Neural cell (in vitro differentiated cells): ENCODE results near the gene CTAGE1. TPM values are rescaled to one million over a fixed set of nuclear protein-coding genes. Genes with fewer than 3 reads are reported as not detected.

Experiments used
- H2AFZ ChIP-seq: fragments of 200-600, 300-800 bp; sonication (generic), shearing (Covaris generic); 2 replicates; pipeline ENCODE4 v1.6.0; 2014; ENCODE audit warnings: low read depth, mild to moderate bottlenecking, antibody characterized with exemption, low read length, moderate library complexity
- H3F3A ChIP-seq: fragments of 200-600 bp; shearing (Covaris generic); 2 replicates; pipeline ENCODE4 v1.6.1; 2016; ENCODE audit warnings: mild to moderate bottlenecking, moderate library complexity, mixed read lengths, antibody characterized with exemption, low read length; ENCODE audit not compliant: insufficient read depth, poor library complexity, severe bottlenecking
- H3K27ac ChIP-seq: fragments of 200-600, 300-800 bp; sonication (generic), shearing (Covaris generic); 2 replicates; pipeline ENCODE4 v1.5.1; 2014; ENCODE audit warnings: mild to moderate bottlenecking, low read length, moderate library complexity
- H3K27me3 ChIP-seq: fragments of 300-800, 200-600 bp; sonication (generic), shearing (Covaris generic); 2 replicates; pipeline ENCODE4 v1.6.0; 2014; ENCODE audit warnings: mild to moderate bottlenecking, low read depth, low read length, moderate library complexity; ENCODE audit not compliant: insufficient read depth
- H3K36me3 ChIP-seq: fragments of 300-800, 200-600 bp; sonication (generic), shearing (Covaris generic); 2 replicates; pipeline ENCODE4 v1.5.1; 2014; ENCODE audit warnings: mild to moderate bottlenecking, antibody characterized with exemption, low read length, moderate library complexity; ENCODE audit not compliant: insufficient read depth
- H3K4me2 ChIP-seq: fragments of 300-800, 200-600 bp; sonication (generic), shearing (Covaris generic); 2 replicates; pipeline ENCODE4 v1.6.0; 2014; ENCODE audit warnings: mild to moderate bottlenecking, low read length
- H3K4me3 ChIP-seq: fragments of 300-800, 200-600 bp; sonication (generic), shearing (Covaris generic); 2 replicates; pipeline ENCODE4 v1.5.1; 2014; ENCODE audit warnings: mild to moderate bottlenecking, low read length, moderate library complexity
- H3K79me2 ChIP-seq: fragments of 200-600 bp; shearing (Covaris generic); replicated peaks from 2 replicates; pipeline ENCODE4 v1.6.0; 2014; ENCODE audit warnings: mild to moderate bottlenecking, low read length, moderate library complexity; ENCODE audit not compliant: insufficient read depth
- H3K9ac ChIP-seq: fragments of 300-800, 200-600 bp; sonication (generic), shearing (Covaris generic); 2 replicates; pipeline ENCODE4 v1.6.1; 2016; ENCODE audit warnings: mild to moderate bottlenecking, low read length, mixed read lengths
- H3K9me2 ChIP-seq: fragments of 200-600 bp; shearing (Covaris generic); 2 replicates; pipeline ENCODE4 v1.6.1; 2016; ENCODE audit warnings: mild to moderate bottlenecking, low read length, mixed read lengths; ENCODE audit not compliant: insufficient read depth
- H3K9me3 ChIP-seq: fragments of 200-600, 300-800 bp; sonication (generic), shearing (Covaris generic); 2 replicates; pipeline ENCODE4 v1.6.1; 2016; ENCODE audit warnings: mild to moderate bottlenecking, mixed run types, low read length, moderate library complexity, mixed read lengths
- H4K20me1 ChIP-seq: fragments of 200-600 bp; shearing (Covaris generic); 2 replicates; pipeline ENCODE4 v1.6.1; 2016; ENCODE audit warnings: mild to moderate bottlenecking, mixed run types; ENCODE audit not compliant: insufficient read depth
- EP300 ChIP-seq: fragments of 450-650 bp; conservative IDR thresholded peaks from 2 replicates; pipeline ENCODE4 v1.6.1; 2014; ENCODE audit warnings: antibody characterized with exemption, mild to moderate bottlenecking, moderate library complexity; ENCODE audit not compliant: poor library complexity, severe bottlenecking
- EZH2 ChIP-seq: fragments of 200-600, 300-800 bp; shearing (Covaris generic), sonication (generic); IDR thresholded peaks from 2 replicates; pipeline ENCODE4 v1.6.1; 2014; ENCODE audit warnings: antibody characterized with exemption, low read length, borderline replicate concordance, mild to moderate bottlenecking; ENCODE audit not compliant: insufficient read depth, poor library complexity, severe bottlenecking
- MXI1 ChIP-seq: fragments of 450-650 bp; conservative IDR thresholded peaks from 2 replicates; pipeline ENCODE4 v1.6.1; 2014; ENCODE audit warnings: antibody characterized with exemption, mild to moderate bottlenecking; ENCODE audit not compliant: poor library complexity, severe bottlenecking
- POLR2AphosphoS5 ChIP-seq: IDR thresholded peaks from 2 replicates; pipeline ENCODE4 v1.6.1; 2012
- RAD21 ChIP-seq: fragments of 450-650 bp; conservative IDR thresholded peaks from 2 replicates; pipeline ENCODE4 v1.6.1; 2014; ENCODE audit warnings: antibody characterized with exemption, mild to moderate bottlenecking, moderate library complexity
- SMC3 ChIP-seq: fragments of 450-650 bp; conservative IDR thresholded peaks from 2 replicates; pipeline ENCODE4 v1.6.1; 2014; ENCODE audit warnings: antibody characterized with exemption, mild to moderate bottlenecking, moderate library complexity; ENCODE audit not compliant: poor library complexity
- TAF1 ChIP-seq: IDR thresholded peaks from 2 replicates; pipeline ENCODE4 v1.6.1; 2012; ENCODE audit warnings: low read depth
- polyA plus RNA-seq: library from polyadenylated mRNA; depleted of rRNA; stranded (reverse); fragments of >200 nt; gene quantifications from 2 replicates; pipeline ENCODE4 v1.2.3, GENCODE V29; 2014
- TF ChIP-seq, protein P1 (sequence below): IDR thresholded peaks from 2 replicates; pipeline ENCODE4 v1.6.1; 2012; ENCODE audit warnings: borderline replicate concordance
- TF ChIP-seq, protein P2 (sequence below): fragments of 450-650 bp; IDR thresholded peaks from 2 replicates; pipeline ENCODE4 v1.5.1; 2014; ENCODE audit warnings: antibody characterized with exemption, mild to moderate bottlenecking, moderate library complexity; ENCODE audit not compliant: poor library complexity, severe bottlenecking

Gene CTAGE1
- polyA plus RNA-seq, 1 donor from 2014 or later, result not detected

DNA sequence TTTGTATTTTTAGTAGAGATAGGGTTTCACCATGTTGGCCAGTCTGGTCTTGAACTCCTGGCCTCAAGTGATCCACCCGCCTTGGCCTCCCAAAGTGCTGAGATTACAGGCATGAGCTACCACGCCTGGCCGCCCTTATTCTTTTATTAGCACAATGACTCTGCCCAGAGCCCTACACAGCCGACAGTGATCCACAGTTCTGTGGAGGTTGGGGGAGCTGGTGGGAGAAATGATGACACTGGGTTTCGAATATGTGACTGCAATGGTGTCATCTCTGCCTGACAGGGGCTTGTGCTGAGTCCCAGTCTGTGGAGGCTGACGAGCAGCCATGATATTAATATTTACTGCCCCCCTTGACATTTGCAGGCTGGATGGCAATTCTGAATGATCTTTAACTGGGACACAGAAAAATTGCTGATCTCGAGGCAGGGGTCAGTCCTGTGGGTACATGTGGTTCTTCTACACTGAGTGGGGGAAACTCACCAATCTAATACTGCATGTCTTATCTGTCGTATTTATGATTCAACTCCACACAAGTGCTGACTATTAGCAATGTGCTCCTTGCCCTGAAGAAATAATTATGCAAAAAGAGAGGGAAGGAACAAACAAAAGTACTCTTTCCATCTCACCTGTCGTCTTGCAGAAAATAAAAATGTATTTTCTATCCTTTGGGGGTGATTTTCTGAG is 6.3 kb upstream of the CTAGE1 start:
- H3K9me3 ChIP-seq, result no peaks in the 10 kb centered on the region
- no peak overlapping the region for H3K9ac ChIP-seq
- no peak overlapping the region for H3K27ac ChIP-seq
- H3K9me2 ChIP-seq, result no peaks in the 10 kb centered on the region
- H3K4me3 ChIP-seq, result no peak overlapping the region
- no peaks in the 10 kb centered on the region for H3K79me2 ChIP-seq
- no peaks in the 10 kb centered on the region for H3K36me3 ChIP-seq
- no peaks in the 10 kb centered on the region for H3F3A ChIP-seq
- no peak overlapping the region for H2AFZ ChIP-seq
- no peak overlapping the region for H3K4me2 ChIP-seq
- H3K27me3 ChIP-seq, result no peaks in the 10 kb centered on the region
- TF ChIP-seq TAF1 (no peak), POLR2AphosphoS5 (no peak), SMC3 (no peak), RAD21 (no peak), MXI1 (no peak), EP300 (no peak), EZH2 (no peak)
- TF ChIP-seq, protein P1, sequence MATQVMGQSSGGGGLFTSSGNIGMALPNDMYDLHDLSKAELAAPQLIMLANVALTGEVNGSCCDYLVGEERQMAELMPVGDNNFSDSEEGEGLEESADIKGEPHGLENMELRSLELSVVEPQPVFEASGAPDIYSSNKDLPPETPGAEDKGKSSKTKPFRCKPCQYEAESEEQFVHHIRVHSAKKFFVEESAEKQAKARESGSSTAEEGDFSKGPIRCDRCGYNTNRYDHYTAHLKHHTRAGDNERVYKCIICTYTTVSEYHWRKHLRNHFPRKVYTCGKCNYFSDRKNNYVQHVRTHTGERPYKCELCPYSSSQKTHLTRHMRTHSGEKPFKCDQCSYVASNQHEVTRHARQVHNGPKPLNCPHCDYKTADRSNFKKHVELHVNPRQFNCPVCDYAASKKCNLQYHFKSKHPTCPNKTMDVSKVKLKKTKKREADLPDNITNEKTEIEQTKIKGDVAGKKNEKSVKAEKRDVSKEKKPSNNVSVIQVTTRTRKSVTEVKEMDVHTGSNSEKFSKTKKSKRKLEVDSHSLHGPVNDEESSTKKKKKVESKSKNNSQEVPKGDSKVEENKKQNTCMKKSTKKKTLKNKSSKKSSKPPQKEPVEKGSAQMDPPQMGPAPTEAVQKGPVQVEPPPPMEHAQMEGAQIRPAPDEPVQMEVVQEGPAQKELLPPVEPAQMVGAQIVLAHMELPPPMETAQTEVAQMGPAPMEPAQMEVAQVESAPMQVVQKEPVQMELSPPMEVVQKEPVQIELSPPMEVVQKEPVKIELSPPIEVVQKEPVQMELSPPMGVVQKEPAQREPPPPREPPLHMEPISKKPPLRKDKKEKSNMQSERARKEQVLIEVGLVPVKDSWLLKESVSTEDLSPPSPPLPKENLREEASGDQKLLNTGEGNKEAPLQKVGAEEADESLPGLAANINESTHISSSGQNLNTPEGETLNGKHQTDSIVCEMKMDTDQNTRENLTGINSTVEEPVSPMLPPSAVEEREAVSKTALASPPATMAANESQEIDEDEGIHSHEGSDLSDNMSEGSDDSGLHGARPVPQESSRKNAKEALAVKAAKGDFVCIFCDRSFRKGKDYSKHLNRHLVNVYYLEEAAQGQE, result no peak
- TF ChIP-seq, protein P2, sequence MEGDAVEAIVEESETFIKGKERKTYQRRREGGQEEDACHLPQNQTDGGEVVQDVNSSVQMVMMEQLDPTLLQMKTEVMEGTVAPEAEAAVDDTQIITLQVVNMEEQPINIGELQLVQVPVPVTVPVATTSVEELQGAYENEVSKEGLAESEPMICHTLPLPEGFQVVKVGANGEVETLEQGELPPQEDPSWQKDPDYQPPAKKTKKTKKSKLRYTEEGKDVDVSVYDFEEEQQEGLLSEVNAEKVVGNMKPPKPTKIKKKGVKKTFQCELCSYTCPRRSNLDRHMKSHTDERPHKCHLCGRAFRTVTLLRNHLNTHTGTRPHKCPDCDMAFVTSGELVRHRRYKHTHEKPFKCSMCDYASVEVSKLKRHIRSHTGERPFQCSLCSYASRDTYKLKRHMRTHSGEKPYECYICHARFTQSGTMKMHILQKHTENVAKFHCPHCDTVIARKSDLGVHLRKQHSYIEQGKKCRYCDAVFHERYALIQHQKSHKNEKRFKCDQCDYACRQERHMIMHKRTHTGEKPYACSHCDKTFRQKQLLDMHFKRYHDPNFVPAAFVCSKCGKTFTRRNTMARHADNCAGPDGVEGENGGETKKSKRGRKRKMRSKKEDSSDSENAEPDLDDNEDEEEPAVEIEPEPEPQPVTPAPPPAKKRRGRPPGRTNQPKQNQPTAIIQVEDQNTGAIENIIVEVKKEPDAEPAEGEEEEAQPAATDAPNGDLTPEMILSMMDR, result no peak
- H4K20me1 ChIP-seq, result no peaks in the 10 kb centered on the region

DNA sequence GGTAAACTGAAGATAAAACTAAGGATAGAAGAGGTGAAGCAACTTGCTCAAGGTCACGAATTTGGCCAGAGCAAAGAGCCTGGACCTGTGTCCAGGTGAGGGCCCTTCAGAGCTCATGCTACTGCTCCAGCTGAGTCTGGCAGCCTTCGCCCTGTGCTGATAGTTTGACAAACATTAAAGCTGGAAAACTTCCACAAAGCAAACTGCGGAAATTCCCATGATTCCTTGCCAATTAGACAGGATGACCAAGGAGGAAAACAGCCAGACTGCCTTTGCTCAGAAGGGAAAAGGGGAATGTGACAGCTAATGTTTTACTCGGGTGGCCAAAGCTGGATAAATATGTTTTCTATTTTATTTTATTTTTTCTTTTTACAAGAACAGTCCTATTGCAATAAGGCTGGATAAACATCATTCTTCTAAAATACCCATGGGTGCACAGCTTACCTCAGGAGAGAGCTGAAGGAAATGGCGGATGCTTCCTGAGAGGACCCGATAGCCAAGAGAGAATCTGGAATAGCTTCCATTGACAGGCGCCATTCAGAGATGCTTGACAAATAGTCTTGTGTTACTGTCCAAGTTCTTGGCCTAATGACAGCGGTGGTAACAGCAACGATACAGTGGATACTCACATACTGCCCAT is 5.3 kb upstream of the CTAGE1 start:
- TF ChIP-seq EZH2 (no peak), MXI1 (no peak), POLR2AphosphoS5 (no peak), EP300 (no peak), RAD21 (no peak), TAF1 (no peak), SMC3 (no peak)
- TF ChIP-seq, protein P2, result no peak
- TF ChIP-seq, protein P1, result no peak
- Histone ChIP-seq H3K79me2 (no peaks in the 10 kb centered on the region), H4K20me1 (no peaks in the 10 kb centered on the region), H3K9me2 (no peaks in the 10 kb centered on the region), H3K27me3 (no peaks in the 10 kb centered on the region), H3K9me3 (no peaks in the 10 kb centered on the region), H2AFZ (no peak overlapping the region), H3K9ac (no peak overlapping the region), H3K4me3 (no peak overlapping the region), H3K36me3 (no peaks in the 10 kb centered on the region), H3K27ac (no peak overlapping the region), H3K4me2 (no peak overlapping the region), H3F3A (no peaks in the 10 kb centered on the region)
